K562 (cell line): ENCODE data around the gene NABP2. TPM values are rescaled to one million over a fixed set of nuclear protein-coding genes. Genes with fewer than 3 reads are reported as not detected.

ENCODE experiments used
- KDM5B ChIP-seq: fragments of 200-600 bp; sonication (generic); IDR thresholded peaks from 2 replicates; pipeline ENCODE4 v1.6.1; 2012; ENCODE audit warnings: low read depth, mild to moderate bottlenecking, moderate library complexity, low read length, control low read depth, inconsistent platforms; ENCODE audit not compliant: insufficient replicate concordance
- MXI1 ChIP-seq: IDR thresholded peaks from 2 replicates; pipeline ENCODE4 v1.6.1; 2011; ENCODE audit warnings: low read depth, mild to moderate bottlenecking, improper control_type of control experiment, low read length
- NCOA4 ChIP-seq: fragments of 450-650 bp; IDR thresholded peaks from 2 replicates; pipeline ENCODE4 v1.6.1; 2018; ENCODE audit warnings: mild to moderate bottlenecking; ENCODE audit not compliant: partially characterized antibody
- ZBTB8A ChIP-seq: fragments of 450-650 bp; IDR thresholded peaks from 2 replicates; pipeline ENCODE4 v1.6.1; 2018; ENCODE audit warnings: mild to moderate bottlenecking, moderate library complexity; ENCODE audit not compliant: partially characterized antibody
- ZNF263 ChIP-seq: sonication (generic); formaldehyde crosslinking; IDR thresholded peaks from 2 replicates; pipeline ENCODE4 v1.8.0; 2022; ENCODE audit warnings: mild to moderate bottlenecking, missing genetic modification reagents, borderline replicate concordance
- ZNF316 ChIP-seq: fragments of 450-650 bp; IDR thresholded peaks from 2 replicates; pipeline ENCODE4 v1.6.1; 2016
- polyA plus RNA-seq, 8 experiments: library from polyadenylated mRNA; depleted of rRNA in 4 of 8; stranded (reverse) in 5 of 8; unstranded in 3 of 8; fragments of >200 nt; fragmentation: Nextera tagmentation in 2 of 8; fragmentation: Illumina TruSeq in 1 of 8; extraction: Ambion mirVana in 2 of 8; extraction: Trizol in 1 of 8; gene quantifications; 2 replicates each; pipeline versions ENCODE4 v1.2.1 to v1.2.3, GENCODE V29; 2011 to 2014; ENCODE audit warnings: inconsistent platforms in 1 of 8, missing spikeins in 1 of 8
- total RNA-seq, 7 experiments: library from RNA; depleted of rRNA in 6 of 7; stranded (reverse); fragments of >200 nt in 6 of 7; fragmentation: Illumina TruSeq in 2 of 7; extraction: Trizol in 2 of 7; gene quantifications; 2 replicates each; pipeline versions ENCODE4 v1.2.1 to v1.2.3, GENCODE V29; 2011 to 2021; ENCODE audit warnings: low replicate concordance in 1 of 7
- TF ChIP-seq, protein P1 (sequence below): fragments of 150-350 bp; IDR thresholded peaks from 2 replicates; pipeline ENCODE4 v1.6.1; 2014; ENCODE audit warnings: low read depth, mild to moderate bottlenecking, low read length, borderline replicate concordance
- TF ChIP-seq, protein P2 (sequence below): IDR thresholded peaks from 2 replicates; pipeline ENCODE4 v1.6.1; 2016; ENCODE audit warnings: missing genetic modification characterization, missing compliant biosample characterization
- TF ChIP-seq, protein P3 (sequence below): fragments of 450-650 bp; formaldehyde crosslinking; IDR thresholded peaks from 2 replicates; pipeline ENCODE4 v1.4.0; 2020; ENCODE audit warnings: mild to moderate bottlenecking, moderate library complexity
- TF ChIP-seq, protein P4 (sequence below): sonication (generic); formaldehyde crosslinking; IDR thresholded peaks from 2 replicates; pipeline ENCODE4 v1.8.0; 2023; ENCODE audit warnings: missing genetic modification reagents, mild to moderate bottlenecking, borderline replicate concordance
- TF ChIP-seq, protein P5 (sequence below): sonication (generic); formaldehyde crosslinking; IDR thresholded peaks from 2 replicates; pipeline ENCODE4 v1.8.1; 2023; ENCODE audit warnings: mild to moderate bottlenecking, missing genetic modification reagents

NABP2 gene
- total and polyA plus RNA-seq, 9 of the 15 experiments (the other 6 are each of a cell fraction or from before 2014, with no cell fraction given), result 11.3 to 60.6 (median 43.5) TPM

DNA sequence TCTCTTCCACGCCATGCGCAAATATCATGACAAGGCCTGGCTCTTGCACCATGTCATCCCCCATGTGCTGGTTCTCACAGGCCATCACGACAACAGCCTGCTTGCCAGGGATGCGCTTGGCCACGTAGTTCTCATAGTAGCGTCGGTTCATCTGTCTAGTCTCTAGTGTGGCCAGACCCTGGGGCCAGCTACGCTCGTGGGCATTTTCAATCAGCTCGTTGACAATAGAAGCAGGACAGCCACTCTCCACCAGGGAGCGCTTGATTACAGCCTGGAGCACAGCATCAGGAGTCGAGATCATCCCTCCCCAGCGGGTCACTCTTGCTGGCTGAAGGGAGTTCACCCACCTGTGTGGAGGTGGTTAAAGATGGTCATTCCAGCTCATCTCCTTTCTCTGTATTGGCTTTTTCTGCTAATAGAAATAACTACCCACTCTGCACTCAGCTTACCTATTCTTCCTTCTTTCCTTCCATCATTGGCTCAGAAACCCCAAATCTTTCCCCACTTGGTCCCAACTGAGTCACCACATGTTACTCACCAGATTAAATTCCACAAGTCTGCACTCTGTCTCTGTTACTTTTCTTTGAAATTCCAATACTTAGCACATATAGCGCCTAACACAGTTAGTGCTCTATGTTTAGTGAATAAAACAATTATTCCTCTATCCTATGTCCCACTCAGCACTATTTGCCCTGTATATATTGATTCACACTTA lies 17.5 kb upstream of the NABP2 start (continued):
- TF ChIP-seq, protein P1, sequence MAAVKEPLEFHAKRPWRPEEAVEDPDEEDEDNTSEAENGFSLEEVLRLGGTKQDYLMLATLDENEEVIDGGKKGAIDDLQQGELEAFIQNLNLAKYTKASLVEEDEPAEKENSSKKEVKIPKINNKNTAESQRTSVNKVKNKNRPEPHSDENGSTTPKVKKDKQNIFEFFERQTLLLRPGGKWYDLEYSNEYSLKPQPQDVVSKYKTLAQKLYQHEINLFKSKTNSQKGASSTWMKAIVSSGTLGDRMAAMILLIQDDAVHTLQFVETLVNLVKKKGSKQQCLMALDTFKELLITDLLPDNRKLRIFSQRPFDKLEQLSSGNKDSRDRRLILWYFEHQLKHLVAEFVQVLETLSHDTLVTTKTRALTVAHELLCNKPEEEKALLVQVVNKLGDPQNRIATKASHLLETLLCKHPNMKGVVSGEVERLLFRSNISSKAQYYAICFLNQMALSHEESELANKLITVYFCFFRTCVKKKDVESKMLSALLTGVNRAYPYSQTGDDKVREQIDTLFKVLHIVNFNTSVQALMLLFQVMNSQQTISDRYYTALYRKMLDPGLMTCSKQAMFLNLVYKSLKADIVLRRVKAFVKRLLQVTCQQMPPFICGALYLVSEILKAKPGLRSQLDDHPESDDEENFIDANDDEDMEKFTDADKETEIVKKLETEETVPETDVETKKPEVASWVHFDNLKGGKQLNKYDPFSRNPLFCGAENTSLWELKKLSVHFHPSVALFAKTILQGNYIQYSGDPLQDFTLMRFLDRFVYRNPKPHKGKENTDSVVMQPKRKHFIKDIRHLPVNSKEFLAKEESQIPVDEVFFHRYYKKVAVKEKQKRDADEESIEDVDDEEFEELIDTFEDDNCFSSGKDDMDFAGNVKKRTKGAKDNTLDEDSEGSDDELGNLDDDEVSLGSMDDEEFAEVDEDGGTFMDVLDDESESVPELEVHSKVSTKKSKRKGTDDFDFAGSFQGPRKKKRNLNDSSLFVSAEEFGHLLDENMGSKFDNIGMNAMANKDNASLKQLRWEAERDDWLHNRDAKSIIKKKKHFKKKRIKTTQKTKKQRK, result no peak
- TF ChIP-seq, protein P2, sequence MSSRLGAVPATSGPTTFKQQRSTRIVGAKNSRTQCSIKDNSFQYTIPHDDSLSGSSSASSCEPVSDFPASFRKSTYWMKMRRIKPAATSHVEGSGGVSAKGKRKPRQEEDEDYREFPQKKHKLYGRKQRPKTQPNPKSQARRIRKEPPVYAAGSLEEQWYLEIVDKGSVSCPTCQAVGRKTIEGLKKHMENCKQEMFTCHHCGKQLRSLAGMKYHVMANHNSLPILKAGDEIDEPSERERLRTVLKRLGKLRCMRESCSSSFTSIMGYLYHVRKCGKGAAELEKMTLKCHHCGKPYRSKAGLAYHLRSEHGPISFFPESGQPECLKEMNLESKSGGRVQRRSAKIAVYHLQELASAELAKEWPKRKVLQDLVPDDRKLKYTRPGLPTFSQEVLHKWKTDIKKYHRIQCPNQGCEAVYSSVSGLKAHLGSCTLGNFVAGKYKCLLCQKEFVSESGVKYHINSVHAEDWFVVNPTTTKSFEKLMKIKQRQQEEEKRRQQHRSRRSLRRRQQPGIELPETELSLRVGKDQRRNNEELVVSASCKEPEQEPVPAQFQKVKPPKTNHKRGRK (tag), result no peak
- TF ChIP-seq ZNF316, result peak; percentile 3; the same call in 1 of the 2 replicates
- TF ChIP-seq NCOA4, result no peak
- TF ChIP-seq MXI1, result no peak
- TF ChIP-seq, protein P3, sequence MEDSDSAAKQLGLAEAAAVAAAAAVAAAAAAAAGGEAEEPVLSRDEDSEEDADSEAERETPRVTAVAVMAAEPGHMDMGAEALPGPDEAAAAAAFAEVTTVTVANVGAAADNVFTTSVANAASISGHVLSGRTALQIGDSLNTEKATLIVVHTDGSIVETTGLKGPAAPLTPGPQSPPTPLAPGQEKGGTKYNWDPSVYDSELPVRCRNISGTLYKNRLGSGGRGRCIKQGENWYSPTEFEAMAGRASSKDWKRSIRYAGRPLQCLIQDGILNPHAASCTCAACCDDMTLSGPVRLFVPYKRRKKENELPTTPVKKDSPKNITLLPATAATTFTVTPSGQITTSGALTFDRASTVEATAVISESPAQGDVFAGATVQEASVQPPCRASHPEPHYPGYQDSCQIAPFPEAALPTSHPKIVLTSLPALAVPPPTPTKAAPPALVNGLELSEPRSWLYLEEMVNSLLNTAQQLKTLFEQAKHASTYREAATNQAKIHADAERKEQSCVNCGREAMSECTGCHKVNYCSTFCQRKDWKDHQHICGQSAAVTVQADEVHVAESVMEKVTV (CRISPR knock-in tag), result peak; percentile 45; the same call in 1 of the 2 replicates
- TF ChIP-seq, protein P4, sequence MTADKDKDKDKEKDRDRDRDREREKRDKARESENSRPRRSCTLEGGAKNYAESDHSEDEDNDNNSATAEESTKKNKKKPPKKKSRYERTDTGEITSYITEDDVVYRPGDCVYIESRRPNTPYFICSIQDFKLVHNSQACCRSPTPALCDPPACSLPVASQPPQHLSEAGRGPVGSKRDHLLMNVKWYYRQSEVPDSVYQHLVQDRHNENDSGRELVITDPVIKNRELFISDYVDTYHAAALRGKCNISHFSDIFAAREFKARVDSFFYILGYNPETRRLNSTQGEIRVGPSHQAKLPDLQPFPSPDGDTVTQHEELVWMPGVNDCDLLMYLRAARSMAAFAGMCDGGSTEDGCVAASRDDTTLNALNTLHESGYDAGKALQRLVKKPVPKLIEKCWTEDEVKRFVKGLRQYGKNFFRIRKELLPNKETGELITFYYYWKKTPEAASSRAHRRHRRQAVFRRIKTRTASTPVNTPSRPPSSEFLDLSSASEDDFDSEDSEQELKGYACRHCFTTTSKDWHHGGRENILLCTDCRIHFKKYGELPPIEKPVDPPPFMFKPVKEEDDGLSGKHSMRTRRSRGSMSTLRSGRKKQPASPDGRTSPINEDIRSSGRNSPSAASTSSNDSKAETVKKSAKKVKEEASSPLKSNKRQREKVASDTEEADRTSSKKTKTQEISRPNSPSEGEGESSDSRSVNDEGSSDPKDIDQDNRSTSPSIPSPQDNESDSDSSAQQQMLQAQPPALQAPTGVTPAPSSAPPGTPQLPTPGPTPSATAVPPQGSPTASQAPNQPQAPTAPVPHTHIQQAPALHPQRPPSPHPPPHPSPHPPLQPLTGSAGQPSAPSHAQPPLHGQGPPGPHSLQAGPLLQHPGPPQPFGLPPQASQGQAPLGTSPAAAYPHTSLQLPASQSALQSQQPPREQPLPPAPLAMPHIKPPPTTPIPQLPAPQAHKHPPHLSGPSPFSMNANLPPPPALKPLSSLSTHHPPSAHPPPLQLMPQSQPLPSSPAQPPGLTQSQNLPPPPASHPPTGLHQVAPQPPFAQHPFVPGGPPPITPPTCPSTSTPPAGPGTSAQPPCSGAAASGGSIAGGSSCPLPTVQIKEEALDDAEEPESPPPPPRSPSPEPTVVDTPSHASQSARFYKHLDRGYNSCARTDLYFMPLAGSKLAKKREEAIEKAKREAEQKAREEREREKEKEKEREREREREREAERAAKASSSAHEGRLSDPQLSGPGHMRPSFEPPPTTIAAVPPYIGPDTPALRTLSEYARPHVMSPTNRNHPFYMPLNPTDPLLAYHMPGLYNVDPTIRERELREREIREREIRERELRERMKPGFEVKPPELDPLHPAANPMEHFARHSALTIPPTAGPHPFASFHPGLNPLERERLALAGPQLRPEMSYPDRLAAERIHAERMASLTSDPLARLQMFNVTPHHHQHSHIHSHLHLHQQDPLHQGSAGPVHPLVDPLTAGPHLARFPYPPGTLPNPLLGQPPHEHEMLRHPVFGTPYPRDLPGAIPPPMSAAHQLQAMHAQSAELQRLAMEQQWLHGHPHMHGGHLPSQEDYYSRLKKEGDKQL (CRISPR knock-in tag), result no peak
- TF ChIP-seq, protein P5, sequence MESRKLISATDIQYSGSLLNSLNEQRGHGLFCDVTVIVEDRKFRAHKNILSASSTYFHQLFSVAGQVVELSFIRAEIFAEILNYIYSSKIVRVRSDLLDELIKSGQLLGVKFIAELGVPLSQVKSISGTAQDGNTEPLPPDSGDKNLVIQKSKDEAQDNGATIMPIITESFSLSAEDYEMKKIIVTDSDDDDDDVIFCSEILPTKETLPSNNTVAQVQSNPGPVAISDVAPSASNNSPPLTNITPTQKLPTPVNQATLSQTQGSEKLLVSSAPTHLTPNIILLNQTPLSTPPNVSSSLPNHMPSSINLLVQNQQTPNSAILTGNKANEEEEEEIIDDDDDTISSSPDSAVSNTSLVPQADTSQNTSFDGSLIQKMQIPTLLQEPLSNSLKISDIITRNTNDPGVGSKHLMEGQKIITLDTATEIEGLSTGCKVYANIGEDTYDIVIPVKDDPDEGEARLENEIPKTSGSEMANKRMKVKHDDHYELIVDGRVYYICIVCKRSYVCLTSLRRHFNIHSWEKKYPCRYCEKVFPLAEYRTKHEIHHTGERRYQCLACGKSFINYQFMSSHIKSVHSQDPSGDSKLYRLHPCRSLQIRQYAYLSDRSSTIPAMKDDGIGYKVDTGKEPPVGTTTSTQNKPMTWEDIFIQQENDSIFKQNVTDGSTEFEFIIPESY (CRISPR knock-in tag), result no peak
- no peak for TF ChIP-seq ZBTB8A
- peak; percentile 91 for TF ChIP-seq ZNF263
- TF ChIP-seq KDM5B, result no peak
